ENCODE measurements around the gene CFAP99. TPM values are rescaled to one million over a fixed set of nuclear protein-coding genes. Genes with fewer than 3 reads are reported as not detected.

CFAP99 gene
- total and polyA plus RNA-seq, 2 of the 4 experiments (the other 2 are of a cell fraction) = not detected

DNA sequence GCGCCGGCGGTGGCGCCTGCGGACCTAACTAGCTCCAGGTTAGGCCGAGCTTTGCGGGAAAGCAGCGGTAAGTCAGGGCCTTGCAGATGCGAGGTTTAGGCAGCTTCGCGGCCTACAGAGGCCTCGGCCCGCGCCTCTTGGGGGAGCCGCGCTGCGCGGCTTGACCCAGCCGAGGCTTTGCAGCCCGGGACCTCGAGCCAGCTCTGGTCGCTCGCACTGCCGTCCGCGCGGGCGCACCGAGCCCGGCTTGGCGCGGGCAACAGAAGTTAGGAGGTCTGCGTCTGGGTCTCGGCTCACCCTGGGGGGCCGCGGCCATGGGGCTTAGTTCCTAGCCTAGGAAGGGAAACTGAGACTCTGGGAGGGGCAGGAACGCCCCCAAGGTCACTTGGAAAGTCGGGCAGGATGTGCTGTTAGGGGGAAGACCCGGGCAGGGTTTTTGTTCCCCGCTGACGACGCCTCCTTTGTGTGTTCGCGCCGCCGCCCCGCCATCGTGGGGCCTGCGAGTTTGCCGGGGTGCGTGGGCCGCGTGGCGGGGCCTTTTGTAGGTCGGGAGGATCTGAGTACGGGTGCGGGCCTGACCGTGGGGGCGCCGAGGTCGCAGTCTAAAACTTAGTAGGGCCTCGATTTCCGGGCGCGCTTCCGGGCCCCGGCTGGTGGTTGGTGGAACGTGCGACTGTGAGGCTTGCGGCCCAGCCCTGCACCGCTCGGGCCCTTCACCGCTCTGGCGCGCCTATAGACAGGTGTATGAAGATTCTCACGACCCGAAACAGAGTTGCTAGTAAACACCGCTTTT lies 50.6 kb downstream of the CFAP99 start:
- H2BK5ac ChIP-seq (ENCODE audit: low read depth, low read length, poor library complexity, severe bottlenecking) = peak overlapping the region; percentile 63
- no peaks in the 10 kb centered on the region for H3K4me1 ChIP-seq (ENCODE audit: control insufficient read depth, insufficient read depth, low read length)
- TF ChIP-seq RCOR1 (IDR thresholded peaks at IDR 0.05; ENCODE audit: insufficient replicate concordance, low read length) (no peak), BHLHE40 (IDR thresholded peaks at IDR 0.05; ENCODE audit: low read depth, low read length) (0 out of 2 replicates have a peak, but pooled peaks have one; percentile 7), RAD21 (IDR thresholded peaks at IDR 0.05; ENCODE audit: low read length) (no peak), MXI1 (IDR thresholded peaks at IDR 0.05; ENCODE audit: borderline replicate concordance, low read depth, low read length) (0 out of 2 replicates have a peak, but pooled peaks have one; percentile 15)
- H4K91ac ChIP-seq (ENCODE audit: insufficient read depth, low read depth, low read length) = peak overlapping the region; percentile 84
- peak overlapping the region; percentile 80 for H3K27ac ChIP-seq (ENCODE audit: insufficient read depth, low read length)
- no peak overlapping the region for H2BK20ac ChIP-seq (ENCODE audit: low read depth, low read length)
- H3K9me1 ChIP-seq (ENCODE audit: insufficient read depth, low read length) = no peaks in the 10 kb centered on the region
- H3K56ac ChIP-seq (ENCODE audit: extremely low read depth, insufficient read depth, low read length) = peak overlapping the region; percentile 84
- BruUV-seq (replicated peaks) = no TSS peak
- peak overlapping the region; percentile 75 to 94 for H4K8ac ChIP-seq (ENCODE audit: low read depth in 2 of 2, low read length in 2 of 2)
- peaks cover 12 to 24% of the 10 kb centered on the region in 2 experiments for H3K79me1 ChIP-seq (ENCODE audit: low read depth in 1 of 2, low read length in 2 of 2)
- peaks cover 50% of the 10 kb centered on the region for H4K20me1 ChIP-seq (ENCODE audit: insufficient read depth, low read length)
- H3K4ac ChIP-seq (ENCODE audit: low read depth, low read length) = peak overlapping the region; percentile 98
- peak overlapping the region; percentile 89 for H2AK5ac ChIP-seq (ENCODE audit: low read depth, low read length)
- ChIA-PET CTCF (interaction anchor here (0.7 kb wide), 1 partner anchor 452 kb away, joined by 3 read pairs; no protein-coding TSS in a partner anchor), POLR2A (ENCODE audit: unreplicated experiment) (interaction anchor here (0.8 kb wide), 1 partner anchor 227 kb away, joined by 3 read pairs; the partner anchor contains the start of genes HAUS3 and POLN)
- peak overlapping the region; percentile 100 for H2AK9ac ChIP-seq (replicated peaks; ENCODE audit: low read depth, low read length, poor library complexity)
- intact Hi-C loops (cut with micrococcal nuclease) (loop anchor here (5.0 kb wide), 1 partner anchor 207 kb away; the partner anchor contains the start of gene MXD4), in situ Hi-C loops (cut with MboI; ENCODE audit: low sequenced_read_pairs) (no loop called here), dilution Hi-C loops (cut with HindIII; ENCODE audit: low sequenced_read_pairs, unreplicated experiment) (no loop called here)
- H3K9me3 ChIP-seq (ENCODE audit: control insufficient read depth, insufficient read depth, low read length) = peaks cover 2% of the 10 kb centered on the region; the same call in 1 of the 2 replicates
- peak overlapping the region; percentile 80 for H3K9ac ChIP-seq (ENCODE audit: low read depth, low read length)
- no peaks in the 10 kb centered on the region for H3K27me3 ChIP-seq (ENCODE audit: control insufficient read depth, insufficient read depth, low read length)
- H3K36me3 ChIP-seq (ENCODE audit: control insufficient read depth, insufficient read depth, low read length) = peaks cover 13% of the 10 kb centered on the region
- 2% methylated on average over 36 of the region's 78 CpGs; no CpG with 5 or more reads in 1 of the 2 experiments for WGBS, 2 experiments (ENCODE audit: extremely low coverage in 2 of 2, insufficient read length in 1 of 2)
- H3K18ac ChIP-seq (ENCODE audit: low read depth, low read length) = no peak overlapping the region
- no peak overlapping the region for H2BK15ac ChIP-seq (ENCODE audit: low read depth, low read length)
- peak overlapping the region; percentile 77; the same call in 1 of the 2 replicates for H4K5ac ChIP-seq (ENCODE audit: low read depth, low read length)
- H3K4me3 ChIP-seq (ENCODE audit: insufficient read depth, low read depth, low read length) = peak overlapping the region; percentile 83
- H2BK120ac ChIP-seq (ENCODE audit: low read depth, low read length) = no peak overlapping the region
- H3K23ac ChIP-seq (ENCODE audit: low read depth, low read length) = peak overlapping the region; percentile 95
- peak overlapping the region; percentile 87 for H3K4me2 ChIP-seq (ENCODE audit: low read depth, low read length)
- H2AFZ ChIP-seq (replicated peaks; ENCODE audit: low read length, poor library complexity) = peak overlapping the region; percentile 96
- peak overlapping the region; percentile 48 for H3K14ac ChIP-seq (replicated peaks; ENCODE audit: low read depth, low read length)
- ATAC-seq (ENCODE audit: low read depth) (peak; percentile 52), DNase-seq (peak; percentile 25)

Measured in IMR-90 (cell line).